ENCODE data around the gene THAP11.
A peak's percentile ranks its signal among the peaks of the same experiment; 100 is the strongest.

THAP11 gene

GRCh38 chr16:67841816-67842508 lies at the start of gene THAP11:
TSS of gene THAP11 (plus strand) at chr16:67842320. CDS start at chr16:67842555, 235 bp downstream.
- peak; percentile 83 for DNase-seq (ENCODE audit: low read depth)

GRCh38 chr16:67796099-67796718 lies 45.9 kb upstream of the THAP11 start:
- DNase-seq (ENCODE audit: low read depth) = no peak

- DNase-seq (ENCODE audit: low read depth) = no peak
These were observed 41.7 kb upstream of the THAP11 start for GRCh38 chr16:67800338-67800926.

GRCh38 chr16:67801241-67801640 lies 40.9 kb upstream of the THAP11 start:
- no peak for DNase-seq (ENCODE audit: low read depth)

GRCh38 chr16:67801883-67802282 lies 40.2 kb upstream of the THAP11 start:
- DNase-seq (ENCODE audit: low read depth) = no peak

DNA sequence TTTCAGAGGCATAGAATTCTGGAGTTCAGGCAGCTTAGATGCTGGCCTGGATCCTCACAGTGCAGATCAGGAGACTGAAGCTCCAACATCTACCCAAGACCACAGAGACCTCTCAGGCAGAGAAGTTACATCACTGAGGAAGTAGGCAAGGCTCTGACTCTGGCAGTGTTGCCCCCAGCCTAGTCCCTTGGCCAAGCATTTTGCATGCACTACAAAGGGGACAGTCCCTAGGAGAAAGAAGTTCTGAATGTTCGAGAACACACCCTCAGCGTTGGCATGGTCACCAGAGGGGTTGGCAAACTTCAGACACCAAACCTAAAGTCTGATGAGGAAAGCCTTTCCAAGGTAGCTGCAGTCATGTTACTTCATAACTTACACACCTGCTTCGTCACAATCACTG lies 38.2 kb upstream of the THAP11 start:
- DNase-seq (ENCODE audit: low read depth) = no peak

- no peak for DNase-seq (ENCODE audit: low read depth)
These were observed 37.1 kb upstream of the THAP11 start for GRCh38 chr16:67804853-67805542.

DNA sequence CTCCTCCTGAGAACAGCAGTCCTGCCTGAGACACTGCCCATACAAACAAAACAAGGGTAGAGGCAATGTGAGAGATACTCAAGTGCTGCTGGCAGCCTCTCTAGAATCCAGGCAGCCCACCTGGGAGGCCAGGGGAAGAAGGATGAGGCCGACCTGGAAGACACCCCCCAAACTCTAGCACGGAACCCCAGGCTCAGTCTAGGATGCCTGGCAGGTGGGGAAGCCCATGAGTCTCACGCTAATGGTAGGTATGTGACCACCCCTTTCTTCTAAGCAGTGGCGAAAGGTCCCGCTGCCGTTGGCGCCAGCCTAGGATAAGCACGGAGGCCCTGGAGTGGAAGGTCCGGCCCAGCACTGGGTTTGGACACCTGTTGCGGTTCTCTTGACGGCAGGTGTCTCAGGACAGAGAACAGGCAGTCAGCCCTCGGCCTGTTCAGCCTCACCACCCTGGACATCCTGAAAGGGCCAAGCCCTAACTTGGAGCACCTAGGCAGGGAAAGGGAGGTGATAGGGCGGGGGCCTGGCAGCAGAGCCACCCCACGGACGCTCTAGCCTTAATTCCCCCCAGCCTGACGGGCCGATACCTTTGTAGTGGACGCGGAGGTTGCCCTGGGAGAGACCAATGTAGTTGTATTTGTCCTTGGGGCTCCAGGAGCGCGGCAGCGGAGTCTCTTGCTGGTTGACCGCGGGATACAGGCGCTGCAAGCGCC lies 36.2 kb upstream of the THAP11 start:
- DNase-seq (ENCODE audit: low read depth) = no peak

- peak; percentile 77 for DNase-seq (ENCODE audit: low read depth)
These were observed 35.5 kb upstream of the THAP11 start, which contains the start of the genes RANBP10 and TSNAXIP1 for GRCh38 chr16:67806428-67807147. TSS of gene RANBP10 (minus strand) at chr16:67806560. CDS start at chr16:67806536, 24 bp downstream. TSS of gene TSNAXIP1 (plus strand) at chr16:67806889. CDS start at chr16:67807150, 261 bp downstream.

- DNase-seq (ENCODE audit: low read depth) = no peak
These were observed 34.9 kb upstream of the THAP11 start for GRCh38 chr16:67807148-67807682.

- DNase-seq (ENCODE audit: low read depth) = no peak
These were observed 30.2 kb upstream of the THAP11 start for GRCh38 chr16:67811899-67812298.

DNA sequence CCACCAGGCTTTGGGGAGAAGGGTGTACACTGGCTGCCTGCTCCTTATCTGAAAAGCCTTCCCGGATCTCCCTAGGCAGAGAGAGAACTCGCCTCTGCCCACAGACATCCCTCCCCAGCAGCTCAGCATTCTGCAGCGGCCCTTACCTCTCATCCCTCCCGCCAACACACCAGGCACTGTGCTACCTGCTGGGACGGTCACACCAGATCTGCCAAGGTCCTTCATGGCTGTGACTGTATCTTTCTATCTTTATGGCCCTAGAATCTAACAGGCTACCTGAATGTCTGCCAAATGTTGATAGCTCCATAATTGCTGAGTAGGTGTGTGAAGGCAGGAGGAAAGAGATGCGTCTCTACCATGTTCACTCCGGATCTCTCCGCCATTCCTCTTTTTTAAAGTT lies 27.6 kb upstream of the THAP11 start:
- DNase-seq (ENCODE audit: low read depth) = no peak

DNA sequence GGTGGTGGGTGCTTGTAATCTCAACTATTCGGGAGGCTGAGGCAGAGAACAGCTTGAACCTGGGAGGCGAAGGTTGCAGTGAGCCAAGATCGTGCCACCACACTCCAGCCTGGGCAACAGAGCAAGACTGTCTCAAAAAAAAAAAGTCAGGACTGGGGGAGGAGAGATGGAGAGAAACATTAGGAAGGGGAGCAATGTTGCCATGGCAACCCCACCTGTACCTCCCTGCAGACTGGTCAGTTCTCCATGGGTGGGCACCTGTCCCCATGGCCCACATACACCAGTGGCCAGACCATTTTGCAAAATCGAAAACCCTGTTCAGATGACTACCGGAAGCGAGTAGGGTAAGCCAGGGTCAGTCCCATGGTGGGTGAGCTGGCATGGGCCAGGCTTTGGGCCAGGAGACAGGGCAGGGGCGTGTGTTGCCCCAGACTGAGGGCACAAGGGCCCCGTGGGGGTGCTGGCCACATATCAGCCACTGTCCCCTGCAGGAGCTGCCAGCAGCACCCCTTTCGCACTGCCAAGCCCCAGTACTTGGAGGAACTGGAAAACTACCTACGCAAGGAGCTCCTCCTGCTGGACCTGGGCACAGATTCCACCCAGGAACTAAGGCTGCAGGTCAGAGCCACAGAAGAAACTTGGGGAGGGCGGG lies 21.4 kb upstream of the THAP11 start:
- no peak for DNase-seq (ENCODE audit: low read depth)

GRCh38 chr16:67822511-67822910 lies 19.6 kb upstream of the THAP11 start:
- DNase-seq (ENCODE audit: low read depth) = no peak

DNA sequence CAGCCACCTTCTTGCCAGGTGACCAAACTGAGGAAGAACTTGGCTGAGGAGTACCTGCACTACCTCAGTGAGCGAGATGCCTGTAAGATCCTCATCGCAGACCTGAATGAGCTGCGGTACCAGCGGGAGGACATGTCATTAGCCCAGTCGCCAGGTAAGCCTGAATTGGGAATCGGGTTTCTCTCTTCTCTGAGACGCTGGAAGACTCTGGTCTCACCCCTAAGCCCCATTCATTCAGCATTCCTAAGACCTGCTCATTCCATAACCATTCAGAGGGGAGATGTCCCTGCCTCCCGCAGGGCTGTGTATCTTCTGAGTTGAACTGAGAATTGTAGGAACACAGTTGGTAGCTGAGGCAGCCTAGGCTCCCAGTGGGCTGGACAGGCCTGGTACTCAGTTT lies 17.0 kb upstream of the THAP11 start:
- no peak for DNase-seq (ENCODE audit: low read depth)

GRCh38 chr16:67825906-67826305 lies 16.2 kb upstream of the THAP11 start:
- no peak for DNase-seq (ENCODE audit: low read depth)

DNA sequence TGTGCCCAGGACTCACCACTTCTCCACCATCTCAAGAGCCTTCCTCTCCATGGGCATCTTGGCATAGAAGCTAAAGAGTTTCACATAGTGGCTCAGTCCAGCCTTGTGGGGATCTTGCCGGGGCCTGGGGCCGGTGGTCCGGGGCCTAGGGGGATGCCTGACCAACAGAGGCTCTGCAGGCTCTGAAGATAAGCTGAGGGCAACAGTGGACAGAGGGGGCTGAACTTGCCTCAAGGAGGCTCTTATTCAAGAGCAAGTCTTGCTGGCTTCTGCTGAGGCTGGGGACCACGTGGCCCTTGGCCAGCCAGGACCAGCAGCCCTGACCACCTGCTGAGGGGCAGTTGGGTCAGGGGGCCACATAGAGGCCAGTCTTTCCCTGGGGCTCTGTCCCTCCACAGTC lies 13.5 kb upstream of the THAP11 start:
- DNase-seq (ENCODE audit: low read depth) = no peak

DNA sequence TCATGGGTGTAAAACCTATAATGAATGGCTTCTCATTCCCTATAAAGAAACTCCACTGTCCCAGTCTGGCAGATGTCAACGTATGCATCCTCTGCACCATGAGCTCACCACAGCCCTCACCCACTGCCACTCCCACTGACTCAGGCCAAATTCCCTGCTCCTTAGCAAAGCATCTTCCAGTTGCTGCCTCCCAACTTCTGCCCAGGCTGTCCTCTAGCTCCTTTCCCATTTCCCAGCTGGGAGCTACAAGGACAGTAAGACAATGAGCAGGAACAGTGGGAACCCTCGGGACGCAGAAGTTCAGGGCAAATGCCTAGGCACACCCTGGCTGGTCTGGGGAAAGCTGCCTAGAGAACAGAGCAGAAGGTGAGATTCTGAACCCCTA lies 9.1 kb upstream of the THAP11 start:
- no peak for DNase-seq (ENCODE audit: low read depth)

GRCh38 chr16:67833415-67834241 lies 8.5 kb upstream of the THAP11 start:
- DNase-seq (ENCODE audit: low read depth) = peak; percentile 80

GRCh38 chr16:67834242-67834614 lies 7.9 kb upstream of the THAP11 start:
- DNase-seq (ENCODE audit: low read depth) = no peak
